IPS-20b (cell line): ENCODE results near the gene FMO3.

Experiments used
- H3K27ac ChIP-seq: one replicate; pipeline ENCODE4 v1.5.1; 2013; ENCODE audit warnings: low read length
- H3K27me3 ChIP-seq: 2 replicates; pipeline ENCODE4 v1.6.1; 2013; ENCODE audit warnings: mild to moderate bottlenecking, low read length, inconsistent platforms; ENCODE audit not compliant: insufficient read depth
- H3K36me3 ChIP-seq: 2 replicates; pipeline ENCODE4 v1.6.1; 2013; ENCODE audit warnings: low read depth, mild to moderate bottlenecking, inconsistent platforms, low read length, moderate library complexity; ENCODE audit not compliant: insufficient read depth
- H3K4me1 ChIP-seq: 2 replicates; pipeline ENCODE4 v1.6.1; 2013; ENCODE audit warnings: mild to moderate bottlenecking, control low read depth, inconsistent platforms, low read length, moderate library complexity; ENCODE audit not compliant: insufficient read depth
- H3K4me3 ChIP-seq: 2 replicates; pipeline ENCODE4 v1.5.1; 2013; ENCODE audit warnings: mild to moderate bottlenecking, low read length, inconsistent platforms
- H3K9ac ChIP-seq: 2 replicates; pipeline ENCODE4 v1.6.1; 2013; ENCODE audit warnings: low read depth, mild to moderate bottlenecking, inconsistent platforms, low read length, moderate library complexity
- H3K9me3 ChIP-seq: 2 replicates; pipeline ENCODE4 v1.6.1; 2013; ENCODE audit warnings: mild to moderate bottlenecking, low read depth, low read length, inconsistent platforms; ENCODE audit not compliant: insufficient read depth

Gene FMO3

GRCh38 chr1:171140956-171141687, 50.4 kb downstream of the FMO3 start:
- Histone ChIP-seq H3K9me3 (no peaks in the 10 kb centered on the region), H3K4me1 (peaks cover 11% of the 10 kb centered on the region; the same call in 1 of the 2 replicates), H3K27ac (no peak overlapping the region), H3K27me3 (no peaks in the 10 kb centered on the region), H3K36me3 (no peaks in the 10 kb centered on the region), H3K4me3 (no peak overlapping the region), H3K9ac (no peak overlapping the region)

DNA sequence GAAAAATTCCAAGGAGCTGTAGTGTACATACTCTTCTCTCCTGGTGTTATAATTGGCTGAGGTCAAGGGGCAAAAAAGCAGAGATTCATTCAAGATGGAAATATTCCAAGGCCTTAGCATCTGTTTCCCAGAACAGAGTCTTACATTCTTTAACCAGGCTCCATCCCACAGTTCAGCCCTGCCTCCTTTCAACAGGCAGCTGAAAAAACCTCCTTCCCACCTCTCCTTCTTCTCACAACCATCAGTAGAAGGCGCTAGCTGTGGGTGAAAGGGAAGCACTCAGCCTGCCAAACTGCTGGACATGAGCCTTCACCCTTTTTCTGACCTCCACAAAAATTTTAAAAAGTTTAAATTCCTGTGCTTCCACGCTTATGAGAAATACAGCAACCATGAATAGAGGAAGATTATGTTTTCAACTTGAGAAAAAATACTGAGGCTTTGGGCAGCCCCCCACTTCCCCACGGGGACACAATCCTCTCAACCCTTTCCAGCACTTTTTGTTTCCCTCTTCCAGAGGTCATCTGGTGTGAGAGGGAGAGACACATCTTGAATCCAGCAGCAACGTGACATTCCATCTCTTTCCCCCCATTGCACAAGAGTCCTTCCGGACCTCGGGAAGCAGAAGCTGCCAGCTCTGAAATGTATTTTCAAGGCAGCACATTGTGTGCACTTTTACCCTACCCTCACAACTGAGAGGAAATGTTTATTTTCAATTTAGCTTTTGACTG, 51.1 kb downstream of the FMO3 start:
- Histone ChIP-seq H3K27ac (no peak overlapping the region), H3K4me1 (peaks cover 11% of the 10 kb centered on the region; the same call in 1 of the 2 replicates), H3K9me3 (no peaks in the 10 kb centered on the region), H3K9ac (no peak overlapping the region), H3K27me3 (no peaks in the 10 kb centered on the region), H3K36me3 (no peaks in the 10 kb centered on the region), H3K4me3 (no peak overlapping the region)

- H3K27ac ChIP-seq = no peak overlapping the region
- peaks cover 7% of the 10 kb centered on the region; the same call in 1 of the 2 replicates for H3K4me1 ChIP-seq
- no peaks in the 10 kb centered on the region for H3K27me3 ChIP-seq
- no peak overlapping the region for H3K4me3 ChIP-seq
- H3K9me3 ChIP-seq = no peaks in the 10 kb centered on the region
- H3K9ac ChIP-seq = no peak overlapping the region
- no peaks in the 10 kb centered on the region for H3K36me3 ChIP-seq
Measured at GRCh38 chr1:171142416-171143385, 52.0 kb downstream of the FMO3 start.

DNA sequence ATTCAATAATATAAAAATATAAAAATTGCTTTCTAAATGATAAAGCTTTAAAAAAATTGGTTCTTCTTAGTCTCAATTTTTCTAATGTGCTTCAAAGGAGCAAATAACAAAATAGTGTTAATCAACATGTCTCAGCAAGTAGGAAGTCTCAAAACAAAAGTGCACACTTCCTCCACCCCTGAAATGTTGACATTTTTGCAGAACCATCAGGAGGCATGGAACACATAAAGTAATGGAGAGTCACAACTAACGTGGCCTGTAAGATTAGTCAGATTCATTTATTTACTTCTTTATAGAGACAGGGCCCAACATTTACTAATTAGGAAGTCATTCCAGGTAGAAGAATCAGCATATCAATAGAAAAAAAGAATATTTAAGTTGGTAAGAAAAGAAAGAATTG, 59.5 kb downstream of the FMO3 start:
- Histone ChIP-seq H3K27ac (no peak overlapping the region), H3K27me3 (no peaks in the 10 kb centered on the region)

DNA sequence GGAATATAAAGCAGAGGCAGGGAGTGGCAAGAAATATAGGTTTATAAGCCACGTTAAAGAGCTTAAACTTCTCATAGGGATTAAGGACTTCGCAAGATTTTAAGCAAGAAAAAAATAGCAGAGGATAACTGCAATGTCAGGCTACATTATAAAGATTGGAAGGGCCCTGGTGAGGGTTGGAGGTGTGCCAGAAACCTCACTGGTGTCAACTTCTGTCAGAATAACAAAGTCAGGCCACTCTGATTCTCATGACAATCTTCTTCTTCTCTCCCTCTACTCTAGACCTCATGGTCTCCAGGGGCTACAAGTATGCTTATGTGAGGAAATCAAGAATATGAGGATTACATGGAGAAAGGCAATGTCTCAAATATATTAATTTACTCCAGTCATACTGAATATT, 61.8 kb downstream of the FMO3 start:
- Histone ChIP-seq H3K9ac (no peak overlapping the region), H3K4me3 (no peak overlapping the region), H3K9me3 (no peaks in the 10 kb centered on the region), H3K36me3 (no peaks in the 10 kb centered on the region), H3K27ac (no peak overlapping the region), H3K27me3 (no peaks in the 10 kb centered on the region), H3K4me1 (0 out of 2 replicates have a peak, but pooled peaks cover 2% of the 10 kb centered on the region)

More for the DNA sequence above, 59.5 kb downstream of the FMO3 start:
- H3K4me1 ChIP-seq = 0 out of 2 replicates have a peak, but pooled peaks cover 2% of the 10 kb centered on the region
- no peak overlapping the region for H3K9ac ChIP-seq
- no peaks in the 10 kb centered on the region for H3K9me3 ChIP-seq
- H3K4me3 ChIP-seq = no peak overlapping the region
- H3K36me3 ChIP-seq = no peaks in the 10 kb centered on the region

GRCh38 chr1:171155484-171155883, 64.8 kb downstream of the FMO3 start:
- Histone ChIP-seq H3K9ac (no peak overlapping the region), H3K27me3 (no peaks in the 10 kb centered on the region), H3K4me1 (no peaks in the 10 kb centered on the region; the same call in 1 of the 2 replicates), H3K9me3 (no peaks in the 10 kb centered on the region; the same call in 1 of the 2 replicates), H3K4me3 (no peak overlapping the region), H3K27ac (no peak overlapping the region), H3K36me3 (no peaks in the 10 kb centered on the region)

DNA sequence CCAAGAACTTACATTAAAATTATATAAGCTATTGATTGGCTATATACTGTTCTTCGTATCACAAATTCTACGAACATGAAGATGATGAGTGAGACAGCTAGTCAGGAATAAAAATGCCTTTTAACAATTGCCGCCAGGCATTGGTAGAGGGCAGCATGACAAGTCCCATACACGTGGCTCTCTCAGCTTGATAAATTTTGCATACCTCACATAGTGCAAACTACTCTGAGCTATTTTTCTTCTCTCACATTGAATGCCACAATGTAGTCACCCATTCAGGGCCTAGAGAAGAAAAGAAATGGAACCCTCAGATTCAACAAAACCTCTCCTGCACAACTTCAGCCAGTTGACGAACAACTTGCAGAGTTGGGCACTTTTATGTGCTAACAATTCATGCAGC, 67.4 kb downstream of the FMO3 start:
- H3K36me3 ChIP-seq = no peaks in the 10 kb centered on the region
- H3K9ac ChIP-seq = no peak overlapping the region
- H3K4me3 ChIP-seq = no peak overlapping the region
- H3K27me3 ChIP-seq = no peaks in the 10 kb centered on the region
- no peaks in the 10 kb centered on the region; the same call in 1 of the 2 replicates for H3K9me3 ChIP-seq
- no peak overlapping the region for H3K27ac ChIP-seq
- H3K4me1 ChIP-seq = no peaks in the 10 kb centered on the region; the same call in 1 of the 2 replicates

DNA sequence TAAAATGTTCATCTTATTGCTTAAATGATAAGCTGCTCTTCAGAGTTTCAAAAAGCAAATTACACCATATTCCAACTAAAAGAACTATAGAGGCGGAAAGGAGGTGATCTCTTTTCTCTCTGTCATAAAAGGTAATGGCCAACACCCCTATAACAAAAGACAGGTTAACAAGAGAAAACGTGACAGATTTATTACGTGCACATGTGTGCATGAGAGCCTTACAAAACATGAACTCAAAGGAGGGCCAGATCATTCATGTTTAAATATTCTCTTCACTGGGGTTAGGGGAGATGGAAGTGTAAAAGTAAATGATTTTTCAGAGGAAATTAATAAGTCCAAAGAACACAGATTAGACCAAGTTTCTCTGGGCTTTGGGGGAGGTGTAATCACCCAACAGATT, 67.8 kb downstream of the FMO3 start:
- H3K9me3 ChIP-seq = no peaks in the 10 kb centered on the region; the same call in 1 of the 2 replicates
- no peaks in the 10 kb centered on the region for H3K36me3 ChIP-seq
- no peak overlapping the region for H3K9ac ChIP-seq
- H3K27ac ChIP-seq = no peak overlapping the region
- no peaks in the 10 kb centered on the region; the same call in 1 of the 2 replicates for H3K4me1 ChIP-seq
- no peak overlapping the region for H3K4me3 ChIP-seq
- no peaks in the 10 kb centered on the region for H3K27me3 ChIP-seq

DNA sequence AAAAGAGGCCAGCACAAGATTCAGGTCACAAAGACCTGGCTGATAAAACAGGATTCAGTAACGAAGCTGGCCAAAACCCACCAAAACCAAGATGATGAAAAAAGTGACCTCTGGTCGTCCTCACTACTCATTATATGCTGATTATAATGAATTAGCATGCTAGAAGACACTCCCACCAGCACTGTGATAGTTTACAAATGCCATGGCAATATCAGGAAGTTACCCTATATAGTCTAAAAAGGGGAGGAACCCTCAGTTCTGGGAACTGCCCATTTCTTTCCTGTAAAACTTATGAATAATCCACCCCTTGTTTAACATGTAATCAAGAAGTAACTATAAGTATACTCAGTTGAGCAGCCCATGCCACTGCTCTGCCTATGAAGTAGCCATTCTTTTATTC, 68.4 kb downstream of the FMO3 start:
- no peak overlapping the region for H3K27ac ChIP-seq
- H3K4me3 ChIP-seq = no peak overlapping the region
- H3K27me3 ChIP-seq = no peaks in the 10 kb centered on the region
- no peak overlapping the region for H3K9ac ChIP-seq
- no peaks in the 10 kb centered on the region; the same call in 1 of the 2 replicates for H3K9me3 ChIP-seq
- H3K4me1 ChIP-seq = no peaks in the 10 kb centered on the region; the same call in 1 of the 2 replicates
- no peaks in the 10 kb centered on the region for H3K36me3 ChIP-seq

- H3K9ac ChIP-seq = no peak overlapping the region
- H3K4me1 ChIP-seq = no peaks in the 10 kb centered on the region; the same call in 1 of the 2 replicates
Measured at GRCh38 chr1:171160211-171160610, 69.5 kb downstream of the FMO3 start.

More at GRCh38 chr1:171160211-171160610, 69.5 kb downstream of the FMO3 start:
- Histone ChIP-seq H3K36me3 (no peaks in the 10 kb centered on the region), H3K27me3 (no peaks in the 10 kb centered on the region), H3K9me3 (no peaks in the 10 kb centered on the region; the same call in 1 of the 2 replicates), H3K27ac (no peak overlapping the region), H3K4me3 (no peak overlapping the region)
